RWPE2 (cell line): ENCODE measurements around the gene PRPF19.

ENCODE experiments used
- ATAC-seq: fragments of 200-7000 bp; cut with Tn5 transposase; 3 replicates; pipeline ENCODE4 v1.9.1; 2021; ENCODE audit warnings: low read depth
- DNase-seq: peaks from one replicate; pipeline ENCODE4 v3.0.0-alpha.2; 2020; ENCODE audit warnings: low spot score
- H3K27ac ChIP-seq: fragments of 450-650 bp; 2 replicates; pipeline ENCODE4 v1.5.1; 2017; ENCODE audit warnings: mild to moderate bottlenecking; ENCODE audit not compliant: poor library complexity, severe bottlenecking
- H3K27me3 ChIP-seq: fragments of 250-450 bp; sonication (Bioruptor Pico); 2 replicates; pipeline ENCODE4 v1.5.1; 2021; ENCODE audit warnings: mild to moderate bottlenecking, moderate library complexity; ENCODE audit not compliant: insufficient read depth, poor library complexity, severe bottlenecking
- H3K36me3 ChIP-seq: fragments of 250-450 bp; sonication (Bioruptor Pico); 2 replicates; pipeline ENCODE4 v1.5.1; 2020; ENCODE audit warnings: low read depth, mild to moderate bottlenecking, moderate library complexity
- H3K4me1 ChIP-seq: fragments of 250-450 bp; sonication (Bioruptor Pico); 2 replicates; pipeline ENCODE4 v1.5.1; 2021; ENCODE audit warnings: mild to moderate bottlenecking, moderate library complexity; ENCODE audit not compliant: insufficient read depth, poor library complexity, severe bottlenecking
- H3K4me3 ChIP-seq: fragments of 250-450 bp; sonication (Bioruptor Pico); 2 replicates; pipeline ENCODE4 v1.5.1; 2021; ENCODE audit warnings: mild to moderate bottlenecking, moderate library complexity; ENCODE audit not compliant: severe bottlenecking
- H3K9me3 ChIP-seq: fragments of 250-450 bp; sonication (Bioruptor Pico); 2 replicates; pipeline ENCODE4 v1.5.1; 2021; ENCODE audit warnings: mild to moderate bottlenecking, moderate library complexity; ENCODE audit not compliant: severe bottlenecking
- TF ChIP-seq, protein P1 (sequence below): fragments of 450-650 bp; IDR thresholded peaks from one replicate; pipeline ENCODE4 v1.5.1; 2017; ENCODE audit warnings: mild to moderate bottlenecking, moderate library complexity; ENCODE audit not compliant: poor library complexity, severe bottlenecking

Gene PRPF19

DNA sequence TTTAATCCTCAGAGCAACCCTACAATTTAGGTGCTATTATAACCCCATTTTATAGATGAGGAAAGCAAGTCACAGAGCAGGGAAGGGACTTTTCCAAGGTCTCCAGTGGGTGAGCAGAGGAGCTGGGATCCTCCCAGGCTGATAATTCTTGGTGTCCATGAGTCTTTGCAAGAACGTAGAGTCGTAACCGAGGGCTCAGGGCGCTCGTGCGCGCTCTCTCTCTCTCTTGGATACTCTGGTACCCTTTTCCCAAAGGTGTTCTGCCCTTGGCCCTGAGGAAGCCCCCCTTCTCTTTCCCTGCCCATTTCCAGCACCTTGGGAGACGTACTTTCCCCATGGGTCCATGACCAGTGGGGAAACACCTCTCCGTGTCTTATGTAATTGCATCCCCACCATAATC lies 44.2 kb downstream of the PRPF19 start:
- DNase-seq, result peak; percentile 13
- TF ChIP-seq, protein P1, sequence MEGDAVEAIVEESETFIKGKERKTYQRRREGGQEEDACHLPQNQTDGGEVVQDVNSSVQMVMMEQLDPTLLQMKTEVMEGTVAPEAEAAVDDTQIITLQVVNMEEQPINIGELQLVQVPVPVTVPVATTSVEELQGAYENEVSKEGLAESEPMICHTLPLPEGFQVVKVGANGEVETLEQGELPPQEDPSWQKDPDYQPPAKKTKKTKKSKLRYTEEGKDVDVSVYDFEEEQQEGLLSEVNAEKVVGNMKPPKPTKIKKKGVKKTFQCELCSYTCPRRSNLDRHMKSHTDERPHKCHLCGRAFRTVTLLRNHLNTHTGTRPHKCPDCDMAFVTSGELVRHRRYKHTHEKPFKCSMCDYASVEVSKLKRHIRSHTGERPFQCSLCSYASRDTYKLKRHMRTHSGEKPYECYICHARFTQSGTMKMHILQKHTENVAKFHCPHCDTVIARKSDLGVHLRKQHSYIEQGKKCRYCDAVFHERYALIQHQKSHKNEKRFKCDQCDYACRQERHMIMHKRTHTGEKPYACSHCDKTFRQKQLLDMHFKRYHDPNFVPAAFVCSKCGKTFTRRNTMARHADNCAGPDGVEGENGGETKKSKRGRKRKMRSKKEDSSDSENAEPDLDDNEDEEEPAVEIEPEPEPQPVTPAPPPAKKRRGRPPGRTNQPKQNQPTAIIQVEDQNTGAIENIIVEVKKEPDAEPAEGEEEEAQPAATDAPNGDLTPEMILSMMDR, result no peak
- Histone ChIP-seq H3K27me3 (no peaks in the 10 kb centered on the region), H3K4me1 (no peaks in the 10 kb centered on the region), H3K27ac (no peak overlapping the region), H3K36me3 (no peaks in the 10 kb centered on the region), H3K4me3 (no peak overlapping the region), H3K9me3 (no peaks in the 10 kb centered on the region)
- no peak for ATAC-seq

DNA sequence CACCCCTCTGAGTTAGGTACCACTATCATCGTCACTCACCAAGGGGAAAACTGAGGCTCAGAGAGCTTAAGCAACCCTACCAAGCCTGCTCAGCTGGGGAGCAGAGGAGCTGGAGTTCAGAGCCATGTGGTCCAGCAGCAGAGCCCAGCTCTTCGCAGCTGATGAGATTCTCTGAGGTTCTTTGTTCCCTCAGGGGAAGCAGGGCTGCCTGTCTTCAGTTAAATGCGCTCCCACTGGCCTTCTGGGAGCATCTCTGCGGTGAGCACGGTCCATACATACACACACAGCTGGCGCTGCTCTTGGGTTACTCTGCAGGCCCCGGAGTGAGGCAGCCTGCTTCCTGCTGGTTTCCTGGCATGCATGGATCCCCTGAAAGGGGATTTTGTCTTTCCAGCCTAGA lies 45.4 kb downstream of the PRPF19 start:
- no peaks in the 10 kb centered on the region for H3K27me3 ChIP-seq
- DNase-seq, result peak; percentile 28
- TF ChIP-seq, protein P1, result no peak
- no peaks in the 10 kb centered on the region for H3K4me1 ChIP-seq
- no peaks in the 10 kb centered on the region for H3K36me3 ChIP-seq
- H3K9me3 ChIP-seq, result no peaks in the 10 kb centered on the region
- no peak for ATAC-seq
- no peak overlapping the region for H3K4me3 ChIP-seq
- no peak overlapping the region for H3K27ac ChIP-seq

DNA sequence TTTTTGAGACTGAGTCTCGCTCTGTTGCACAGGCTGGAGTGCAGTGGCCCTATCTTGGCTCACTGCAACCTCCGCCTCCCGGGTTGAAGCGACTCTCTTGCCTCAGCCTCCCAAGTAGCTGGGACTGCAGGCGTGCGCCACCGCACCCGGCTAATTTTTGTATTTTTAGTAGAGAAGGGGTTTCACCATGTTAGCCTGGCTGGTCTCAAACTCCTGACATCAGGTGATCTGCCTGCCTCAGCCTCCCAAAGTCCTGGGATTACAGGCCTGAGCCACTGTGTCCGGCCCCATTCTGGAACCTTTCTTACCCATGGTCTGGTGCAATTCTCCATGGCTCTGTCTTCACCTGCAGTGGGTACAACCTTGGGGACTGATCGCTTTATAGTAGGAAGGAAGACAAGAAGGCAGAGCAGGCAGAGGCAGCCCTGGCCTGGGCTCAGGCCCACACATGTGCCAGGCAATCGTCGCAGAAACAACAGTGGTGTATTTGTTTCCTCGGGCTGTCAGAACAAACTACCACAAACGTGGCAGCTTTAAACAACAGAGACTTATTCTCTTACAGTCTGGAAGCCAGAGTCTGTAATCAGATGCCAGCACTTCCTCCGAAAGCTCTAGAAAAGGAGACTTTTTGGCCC lies 46.7 kb downstream of the PRPF19 start:
- Histone ChIP-seq H3K36me3 (no peaks in the 10 kb centered on the region), H3K27me3 (no peaks in the 10 kb centered on the region), H3K4me1 (no peaks in the 10 kb centered on the region), H3K9me3 (no peaks in the 10 kb centered on the region), H3K27ac (no peak overlapping the region), H3K4me3 (no peak overlapping the region)
- ATAC-seq (no peak), DNase-seq (no peak)
- TF ChIP-seq, protein P1, result no peak

DNA sequence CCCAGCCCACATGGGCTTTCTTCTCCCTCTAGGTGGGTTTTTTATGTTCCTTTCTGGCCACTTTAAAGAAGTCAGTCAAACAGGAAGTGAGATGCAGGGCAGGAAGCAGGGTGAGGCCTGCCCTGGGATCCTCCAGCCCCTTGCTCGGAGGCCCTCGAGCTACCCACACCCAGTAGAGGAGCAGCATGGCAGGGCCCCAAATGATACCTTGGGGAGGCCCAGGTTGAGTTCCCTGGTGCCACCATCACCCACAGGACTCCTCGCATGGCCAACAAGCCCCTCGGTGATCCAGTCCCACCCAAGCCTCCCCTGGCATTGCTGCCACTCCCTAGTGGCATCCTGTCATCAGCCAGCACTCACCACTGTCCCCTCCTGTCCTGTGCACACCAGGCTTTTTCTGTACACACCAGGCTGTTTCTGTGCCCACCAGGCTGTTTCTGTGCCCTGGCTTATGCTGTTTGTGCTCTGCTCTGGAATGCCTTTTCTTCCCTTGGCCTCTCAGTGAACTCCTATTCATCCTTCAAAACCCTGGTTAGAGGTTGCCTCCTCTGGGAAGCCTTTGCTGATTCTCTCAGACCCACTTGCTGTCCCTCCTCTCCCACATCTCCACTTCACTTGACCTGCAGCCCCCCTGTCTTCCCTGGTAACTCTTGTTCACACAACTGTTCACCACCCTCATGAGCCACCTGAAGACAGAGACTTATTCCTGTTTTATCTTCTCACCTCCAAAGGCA lies 47.5 kb downstream of the PRPF19 start:
- H3K4me3 ChIP-seq, result no peak overlapping the region
- ATAC-seq (no peak), DNase-seq (no peak)
- H3K36me3 ChIP-seq, result no peaks in the 10 kb centered on the region
- TF ChIP-seq, protein P1, result no peak
- H3K27me3 ChIP-seq, result no peaks in the 10 kb centered on the region
- H3K27ac ChIP-seq, result no peak overlapping the region
- no peaks in the 10 kb centered on the region for H3K9me3 ChIP-seq
- no peaks in the 10 kb centered on the region for H3K4me1 ChIP-seq

DNA sequence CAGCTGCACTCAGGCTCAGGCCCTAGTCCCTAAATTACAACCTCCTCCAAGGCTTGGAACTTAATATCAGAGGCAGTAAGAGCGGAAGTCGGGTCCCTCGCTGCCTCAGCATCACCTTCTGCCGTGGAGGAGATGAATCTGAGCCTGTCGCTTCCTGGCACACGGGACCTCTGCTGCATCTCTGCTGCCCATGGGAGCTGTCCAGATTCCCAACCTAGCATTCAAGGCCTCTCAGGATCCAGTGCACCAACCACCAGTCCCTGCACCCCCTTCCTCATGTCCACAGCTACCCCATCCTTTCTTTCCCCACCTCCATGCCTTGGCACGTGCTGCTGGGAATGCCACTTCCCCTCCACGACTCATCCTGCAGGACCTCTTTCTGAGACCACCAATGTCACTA lies 48.1 kb downstream of the PRPF19 start:
- DNase-seq, result no peak
- TF ChIP-seq, protein P1, result no peak
- Histone ChIP-seq H3K4me1 (no peaks in the 10 kb centered on the region), H3K4me3 (no peak overlapping the region), H3K27ac (no peak overlapping the region), H3K36me3 (no peaks in the 10 kb centered on the region), H3K9me3 (no peaks in the 10 kb centered on the region), H3K27me3 (no peaks in the 10 kb centered on the region)
- no peak for ATAC-seq
